ENCODE results near the gene RAB17.

GRCh38 chr2:237569041-237569440, 21.5 kb downstream of the RAB17 start:
- no peak for TF ChIP-seq CTCF (IDR thresholded peaks at IDR 0.05 in 2 of 3, conservative IDR thresholded peaks at IDR 0.05 in 1 of 3; ENCODE audit: borderline replicate concordance in 1 of 3, insufficient read depth in 1 of 3, low read depth in 2 of 3, low read length in 2 of 3)
- TF ChIP-seq EZH2 (IDR thresholded peaks at IDR 0.05), result no peak
- no peak for TF ChIP-seq ZNF274 (IDR thresholded peaks at IDR 0.05; ENCODE audit: low read depth, low read length)
